Natural killer cell (primary cell): Measurements from ENCODE around the gene LLGL2. TPM values are rescaled to one million over a fixed set of nuclear protein-coding genes. Genes with fewer than 3 reads are reported as not detected.

Experiments used
- ATAC-seq, 3 donors: fragments of 150-1000 bp in 2 of 3; fragments of 200-7000 bp in 1 of 3; cut with Tn5 transposase; 1 replicate in 1 of 3; 2 replicates in 2 of 3; pipeline ENCODE4 v1.10.0; 2021; ENCODE audit warnings: mild to moderate bottlenecking in 2 of 3, moderate library complexity in 2 of 3
- DNase-seq, 2 donors: peaks; one replicate each; pipeline versions ENCODE4 v3.0.0 to v3.0.0-alpha.2; 2013 to 2021; ENCODE audit warnings: mixed read lengths in 1 of 2
- H3K27ac ChIP-seq: one replicate; pipeline ENCODE4 v1.5.1; 2013; ENCODE audit warnings: mild to moderate bottlenecking, low read length
- H3K27me3 ChIP-seq: one replicate; pipeline ENCODE4 v1.6.1; 2013; ENCODE audit warnings: low read length; ENCODE audit not compliant: control insufficient read depth, insufficient read depth
- H3K36me3 ChIP-seq: one replicate; pipeline ENCODE4 v1.6.1; 2013; ENCODE audit warnings: low read length; ENCODE audit not compliant: control insufficient read depth, insufficient read depth
- H3K4me1 ChIP-seq: one replicate; pipeline ENCODE4 v1.6.1; 2013; ENCODE audit warnings: low read length; ENCODE audit not compliant: control insufficient read depth, insufficient read depth
- H3K4me3 ChIP-seq: one replicate; pipeline ENCODE4 v1.5.1; 2013; ENCODE audit warnings: low read length
- H3K9me3 ChIP-seq: one replicate; pipeline ENCODE4 v1.6.1; 2013; ENCODE audit warnings: low read length; ENCODE audit not compliant: control insufficient read depth, insufficient read depth
- H3K27ac Mint-ChIP-seq, 2 donors: one replicate each; pipeline ENCODE4 v1.8.0; 2022; ENCODE audit warnings: mild to moderate bottlenecking in 2 of 2, mixed read lengths in 2 of 2, moderate library complexity in 1 of 2
- H3K27me3 Mint-ChIP-seq, 2 donors: one replicate each; pipeline ENCODE4 v1.8.0; 2022; ENCODE audit warnings: low read depth in 2 of 2, mixed read lengths in 2 of 2
- H3K36me3 Mint-ChIP-seq: one replicate; pipeline ENCODE4 v1.8.0; 2022; ENCODE audit warnings: mixed read lengths
- H3K4me1 Mint-ChIP-seq, 2 donors: one replicate each; pipeline ENCODE4 v1.8.0; 2022; ENCODE audit warnings: mixed read lengths in 2 of 2
- H3K4me3 Mint-ChIP-seq: one replicate; pipeline ENCODE4 v1.8.0; 2022; ENCODE audit warnings: mild to moderate bottlenecking, moderate library complexity, mixed read lengths
- H3K9me3 Mint-ChIP-seq, 2 donors: one replicate each; pipeline ENCODE4 v1.8.0; 2022; ENCODE audit warnings: mixed read lengths in 2 of 2
- WGBS: methylation state at CpG from one replicate; pipeline ENCODE4 v1.1.7; 2013; ENCODE audit warnings: missing lambda C conversion rate; ENCODE audit not compliant: insufficient coverage; 5-methylcytosine and 5-hydroxymethylcytosine counted together
- intact Hi-C: fragments of 100-400 bp; cut with micrococcal nuclease; formaldehyde crosslinking; loops from one replicate; pipeline ENCODE4 v1.14.2; 2022
- total RNA-seq, 4 donors: library from RNA; stranded (reverse); fragments of 120-200 nt in 1 of 4; gene quantifications; one replicate each; pipeline versions ENCODE4 v1.2.3 to v1.2.4, GENCODE V29; 2013 to 2022
- TF ChIP-seq, protein P1 (sequence below): fragments of 200-600 bp; IDR thresholded peaks from one replicate; pipeline ENCODE4 v1.8.0; 2022; ENCODE audit warnings: antibody characterized with exemption

LLGL2 gene
- total RNA-seq, 3 donors from 2014 or later (not counting 1 experiment from before 2014, with no cell fraction given): 229 to 302 (median 244) TPM

DNA sequence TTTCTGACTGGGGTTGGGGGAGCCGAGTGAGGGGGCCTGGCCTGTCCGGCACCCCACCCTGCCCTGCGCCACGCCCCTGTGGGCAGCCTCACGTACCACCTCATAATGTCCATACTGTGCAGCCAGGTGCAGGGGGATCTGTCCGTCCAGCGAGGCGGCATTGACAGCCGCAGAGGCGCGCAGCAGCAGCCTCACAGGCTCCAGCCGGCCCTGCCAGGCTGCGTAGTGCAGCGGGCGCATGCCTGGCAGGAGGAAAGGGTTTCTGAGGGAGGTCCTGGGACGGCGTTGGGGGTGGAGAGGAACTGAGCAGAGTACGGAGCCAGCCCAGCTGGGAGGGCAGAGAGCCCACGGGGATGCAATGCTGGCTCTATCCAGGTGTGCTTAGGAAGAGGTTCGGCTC is 18.6 kb upstream of the LLGL2 start:
- H3K4me1 ChIP-seq: peaks cover 21% of the 10 kb centered on the region
- H3K36me3 ChIP-seq: no peaks in the 10 kb centered on the region
- Mint-ChIP-seq H3K36me3 (no peaks in the 10 kb centered on the region), H3K27me3 (no peaks in the 10 kb centered on the region), H3K4me3 (no peak overlapping the region), H3K27ac (no peak overlapping the region), H3K9me3 (no peaks in the 10 kb centered on the region), H3K4me1 (peaks cover 0 to 9% of the 10 kb centered on the region in 2 donors)
- WGBS: 95% methylated on average over 20 of the region's 20 CpGs
- no peak for ATAC-seq
- no peak overlapping the region for H3K27ac ChIP-seq
- DNase-seq: no peak
- H3K9me3 ChIP-seq: no peaks in the 10 kb centered on the region
- TF ChIP-seq, protein P1, sequence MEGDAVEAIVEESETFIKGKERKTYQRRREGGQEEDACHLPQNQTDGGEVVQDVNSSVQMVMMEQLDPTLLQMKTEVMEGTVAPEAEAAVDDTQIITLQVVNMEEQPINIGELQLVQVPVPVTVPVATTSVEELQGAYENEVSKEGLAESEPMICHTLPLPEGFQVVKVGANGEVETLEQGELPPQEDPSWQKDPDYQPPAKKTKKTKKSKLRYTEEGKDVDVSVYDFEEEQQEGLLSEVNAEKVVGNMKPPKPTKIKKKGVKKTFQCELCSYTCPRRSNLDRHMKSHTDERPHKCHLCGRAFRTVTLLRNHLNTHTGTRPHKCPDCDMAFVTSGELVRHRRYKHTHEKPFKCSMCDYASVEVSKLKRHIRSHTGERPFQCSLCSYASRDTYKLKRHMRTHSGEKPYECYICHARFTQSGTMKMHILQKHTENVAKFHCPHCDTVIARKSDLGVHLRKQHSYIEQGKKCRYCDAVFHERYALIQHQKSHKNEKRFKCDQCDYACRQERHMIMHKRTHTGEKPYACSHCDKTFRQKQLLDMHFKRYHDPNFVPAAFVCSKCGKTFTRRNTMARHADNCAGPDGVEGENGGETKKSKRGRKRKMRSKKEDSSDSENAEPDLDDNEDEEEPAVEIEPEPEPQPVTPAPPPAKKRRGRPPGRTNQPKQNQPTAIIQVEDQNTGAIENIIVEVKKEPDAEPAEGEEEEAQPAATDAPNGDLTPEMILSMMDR: no peak
- no peaks in the 10 kb centered on the region for H3K27me3 ChIP-seq
- intact Hi-C loops: no loop called here
- H3K4me3 ChIP-seq: no peak overlapping the region

DNA sequence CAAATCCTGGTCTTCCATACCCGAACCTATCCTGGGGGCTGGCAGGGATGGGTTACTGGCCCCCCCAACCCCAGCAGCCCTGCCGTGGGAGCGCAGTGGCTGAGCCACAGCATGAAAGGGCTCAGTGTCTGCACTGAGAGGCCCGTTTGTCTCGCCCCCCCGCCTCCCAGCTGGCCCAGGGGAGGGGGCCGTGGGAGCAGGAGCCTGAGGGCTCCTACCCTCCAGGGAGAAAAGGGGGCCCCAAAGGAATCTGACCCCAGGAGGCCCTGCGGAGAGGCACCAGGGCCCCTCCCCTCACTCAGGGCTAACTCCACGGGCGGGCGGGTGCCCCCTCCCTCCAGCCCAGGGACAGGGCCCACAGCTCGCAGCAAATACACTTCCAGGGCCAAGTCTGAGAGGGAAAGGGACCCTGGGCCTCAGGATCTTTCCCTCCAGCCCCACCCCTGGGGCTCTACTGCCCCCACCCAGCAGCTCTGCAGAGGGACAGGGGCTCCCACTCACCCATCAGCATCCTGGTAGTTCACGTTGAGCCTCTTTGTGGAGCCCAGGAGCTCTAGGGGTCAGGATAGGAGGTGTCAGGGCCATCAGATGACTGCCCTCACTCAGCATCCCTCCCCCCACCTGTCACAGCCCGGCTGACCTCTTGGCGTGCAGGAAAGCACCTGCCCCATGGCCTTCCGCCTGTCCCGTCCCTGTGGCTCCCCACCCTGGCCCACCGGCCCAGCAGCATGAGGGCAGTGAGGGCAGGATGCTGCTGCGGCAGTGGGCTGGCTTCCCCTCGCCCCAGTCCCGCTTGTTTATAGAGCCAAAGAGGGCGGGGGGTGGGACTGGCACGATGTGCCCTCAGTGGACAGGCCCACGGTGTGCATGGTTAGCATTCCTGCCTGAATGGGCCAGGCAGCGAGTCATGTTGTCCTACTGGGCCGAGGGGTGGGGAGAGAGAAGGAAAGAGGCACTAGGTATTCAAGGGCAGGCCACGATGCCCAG is 17.5 kb upstream of the LLGL2 start:
- H3K36me3 ChIP-seq: no peaks in the 10 kb centered on the region

DNA sequence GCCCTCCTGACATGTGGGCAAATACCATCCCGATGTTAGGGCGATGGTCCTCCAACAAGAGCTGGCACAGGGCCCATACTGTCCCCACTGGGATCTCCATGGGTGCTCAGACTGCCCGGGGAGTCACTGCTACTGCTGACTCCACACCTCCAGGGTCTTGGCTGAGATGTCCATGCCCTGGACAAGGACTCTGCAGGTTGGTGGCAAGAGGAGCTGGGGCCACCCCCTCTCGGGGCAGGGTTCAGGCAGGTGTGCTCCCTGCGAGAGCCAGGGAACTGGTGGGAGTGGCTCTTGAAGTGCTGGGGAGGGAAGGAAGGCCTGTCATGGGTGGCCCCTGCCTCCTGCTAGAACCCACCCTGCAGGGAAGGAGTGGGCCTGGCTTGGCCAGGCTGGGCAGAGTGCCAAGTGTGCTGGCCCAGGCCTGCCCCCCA is 16.6 kb upstream of the LLGL2 start:
- H3K27ac ChIP-seq: no peak overlapping the region
- peaks cover 0 to 8% of the 10 kb centered on the region in 2 donors for H3K4me1 Mint-ChIP-seq
- no peak for DNase-seq
- H3K4me3 Mint-ChIP-seq: no peak overlapping the region
- intact Hi-C loops: no loop called here
- no peaks in the 10 kb centered on the region for H3K36me3 Mint-ChIP-seq
- H3K4me3 ChIP-seq: no peak overlapping the region
- no peaks in the 10 kb centered on the region for H3K36me3 ChIP-seq
- no peaks in the 10 kb centered on the region for H3K9me3 ChIP-seq
- no peaks in the 10 kb centered on the region for H3K9me3 Mint-ChIP-seq
- TF ChIP-seq, protein P1: no peak
- no peaks in the 10 kb centered on the region for H3K27me3 Mint-ChIP-seq
- WGBS: 93% methylated on average over 5 of the region's 5 CpGs
- no peak overlapping the region for H3K27ac Mint-ChIP-seq
- no peaks in the 10 kb centered on the region for H3K27me3 ChIP-seq
- no peak for ATAC-seq
- H3K4me1 ChIP-seq: peaks cover 12% of the 10 kb centered on the region

More for the DNA sequence above, 17.5 kb upstream of the LLGL2 start:
- peaks cover 21% of the 10 kb centered on the region for H3K4me1 ChIP-seq
- H3K4me3 Mint-ChIP-seq: no peak overlapping the region
- no peak overlapping the region for H3K4me3 ChIP-seq
- ATAC-seq (no peak), DNase-seq (no peak)
- H3K9me3 Mint-ChIP-seq: no peaks in the 10 kb centered on the region
- no peaks in the 10 kb centered on the region for H3K9me3 ChIP-seq
- H3K36me3 Mint-ChIP-seq: no peaks in the 10 kb centered on the region
- TF ChIP-seq, protein P1: no peak
- H3K27me3 Mint-ChIP-seq: no peaks in the 10 kb centered on the region
- 87% methylated on average over 27 of the region's 27 CpGs for WGBS
- H3K27me3 ChIP-seq: no peaks in the 10 kb centered on the region
- intact Hi-C loops: no loop called here
- peaks cover 0 to 9% of the 10 kb centered on the region in 2 donors for H3K4me1 Mint-ChIP-seq
- H3K27ac Mint-ChIP-seq: no peak overlapping the region
- no peak overlapping the region for H3K27ac ChIP-seq
